Chondrocyte (in vitro differentiated cells): ENCODE results near the gene KRTAP10-7. TPM values are rescaled to one million over a fixed set of nuclear protein-coding genes. Genes with fewer than 3 reads are reported as not detected.
"Not testable (repeated sequence)": the region's sequence is repeated elsewhere in the genome, so short reads cannot be mapped to it uniquely, and the experiment has no call there.

Experiments used
- DNase-seq: peaks from one replicate; pipeline ENCODE4 v3.0.0; 2021; ENCODE audit warnings: mixed read lengths, low spot score
- H3K27ac Mint-ChIP-seq: one replicate; pipeline ENCODE4 v1.8.0; 2021; ENCODE audit warnings: mild to moderate bottlenecking, moderate library complexity, mixed read lengths; ENCODE audit not compliant: unreplicated experiment
- H3K27me3 Mint-ChIP-seq: 2 replicates; pipeline ENCODE4 v1.8.0; 2021; ENCODE audit warnings: low read depth, mixed read lengths
- H3K36me3 Mint-ChIP-seq: 2 replicates; pipeline ENCODE4 v1.8.0; 2021; ENCODE audit warnings: low read depth, mixed read lengths
- H3K4me1 Mint-ChIP-seq: 2 replicates; pipeline ENCODE4 v1.8.0; 2021; ENCODE audit warnings: low read depth, mild to moderate bottlenecking, mixed read lengths
- H3K4me3 Mint-ChIP-seq: one replicate; pipeline ENCODE4 v1.8.0; 2021; ENCODE audit warnings: mild to moderate bottlenecking, moderate library complexity, mixed read lengths; ENCODE audit not compliant: unreplicated experiment
- H3K9me3 Mint-ChIP-seq: 2 replicates; pipeline ENCODE4 v1.8.0; 2021; ENCODE audit warnings: low read depth, mixed read lengths
- total RNA-seq: library from RNA; stranded (reverse); gene quantifications from 3 replicates; pipeline ENCODE4 v1.2.1, GENCODE V29; 2021
- TF ChIP-seq, protein P1 (sequence below): fragments of 200-600 bp; sonication (generic); IDR thresholded peaks from 2 replicates; pipeline ENCODE4 v1.5.0; 2021; ENCODE audit warnings: antibody characterized with exemption, mild to moderate bottlenecking, moderate library complexity

The KRTAP10-7 gene
- total RNA-seq, 1 donor from 2014 or later = not detected

DNA sequence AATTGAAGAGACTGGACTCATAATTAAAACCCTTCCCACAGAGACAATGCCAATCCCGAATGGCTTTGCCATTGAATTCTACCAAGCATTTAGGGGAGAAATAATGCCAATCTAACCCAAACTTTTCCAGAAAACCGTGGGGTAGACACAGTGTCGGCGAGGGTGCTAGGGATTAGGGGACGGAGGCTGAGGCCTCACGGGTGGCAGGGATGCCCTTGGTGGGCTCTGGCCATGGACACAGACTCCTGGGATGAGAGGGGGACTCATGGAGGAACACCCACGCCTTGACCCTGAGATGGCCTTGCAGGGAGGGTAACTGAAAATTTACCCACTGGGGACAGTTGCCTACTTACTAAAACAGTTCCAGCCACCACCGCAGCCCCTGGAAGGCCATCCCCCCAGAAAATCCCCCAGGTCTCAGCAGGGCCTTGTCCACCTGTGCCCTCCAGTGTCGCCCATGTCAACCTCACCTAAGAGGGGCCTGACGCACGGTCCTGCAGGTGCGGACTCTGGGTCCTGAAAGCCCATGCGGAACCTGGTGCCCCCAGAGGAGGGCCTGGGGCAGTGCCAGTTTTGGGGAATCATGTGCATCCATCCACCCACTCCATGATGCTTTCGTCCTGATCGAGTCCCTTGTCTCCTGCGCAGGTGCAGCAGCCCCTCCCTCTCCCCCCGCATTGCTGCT is 21.9 kb upstream of the KRTAP10-7 start:
- no peak overlapping the region for H3K27ac Mint-ChIP-seq
- H3K4me1 Mint-ChIP-seq = peaks cover 8% of the 10 kb centered on the region
- H3K27me3 Mint-ChIP-seq = peaks cover 29% of the 10 kb centered on the region
- TF ChIP-seq, protein P1, sequence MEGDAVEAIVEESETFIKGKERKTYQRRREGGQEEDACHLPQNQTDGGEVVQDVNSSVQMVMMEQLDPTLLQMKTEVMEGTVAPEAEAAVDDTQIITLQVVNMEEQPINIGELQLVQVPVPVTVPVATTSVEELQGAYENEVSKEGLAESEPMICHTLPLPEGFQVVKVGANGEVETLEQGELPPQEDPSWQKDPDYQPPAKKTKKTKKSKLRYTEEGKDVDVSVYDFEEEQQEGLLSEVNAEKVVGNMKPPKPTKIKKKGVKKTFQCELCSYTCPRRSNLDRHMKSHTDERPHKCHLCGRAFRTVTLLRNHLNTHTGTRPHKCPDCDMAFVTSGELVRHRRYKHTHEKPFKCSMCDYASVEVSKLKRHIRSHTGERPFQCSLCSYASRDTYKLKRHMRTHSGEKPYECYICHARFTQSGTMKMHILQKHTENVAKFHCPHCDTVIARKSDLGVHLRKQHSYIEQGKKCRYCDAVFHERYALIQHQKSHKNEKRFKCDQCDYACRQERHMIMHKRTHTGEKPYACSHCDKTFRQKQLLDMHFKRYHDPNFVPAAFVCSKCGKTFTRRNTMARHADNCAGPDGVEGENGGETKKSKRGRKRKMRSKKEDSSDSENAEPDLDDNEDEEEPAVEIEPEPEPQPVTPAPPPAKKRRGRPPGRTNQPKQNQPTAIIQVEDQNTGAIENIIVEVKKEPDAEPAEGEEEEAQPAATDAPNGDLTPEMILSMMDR = no peak
- H3K36me3 Mint-ChIP-seq = peaks cover 9% of the 10 kb centered on the region
- peaks cover 25% of the 10 kb centered on the region for H3K9me3 Mint-ChIP-seq
- no peak for DNase-seq
- no peak overlapping the region for H3K4me3 Mint-ChIP-seq

GRCh38 chr21:44579056-44579832 is 21.2 kb upstream of the KRTAP10-7 start:
- Mint-ChIP-seq H3K4me1 (peaks cover 9% of the 10 kb centered on the region), H3K9me3 (peaks cover 25% of the 10 kb centered on the region)

GRCh38 chr21:44579833-44580144 is 20.6 kb upstream of the KRTAP10-7 start:
- H3K9me3 Mint-ChIP-seq = peaks cover 25% of the 10 kb centered on the region
- TF ChIP-seq, protein P1 = no peak
- no peak overlapping the region for H3K4me3 Mint-ChIP-seq
- peaks cover 9% of the 10 kb centered on the region for H3K36me3 Mint-ChIP-seq
- H3K27ac Mint-ChIP-seq = no peak overlapping the region
- peaks cover 31% of the 10 kb centered on the region for H3K27me3 Mint-ChIP-seq
- peaks cover 9% of the 10 kb centered on the region for H3K4me1 Mint-ChIP-seq
- DNase-seq = no peak

More at GRCh38 chr21:44579056-44579832, 21.2 kb upstream of the KRTAP10-7 start:
- no peak overlapping the region for H3K4me3 Mint-ChIP-seq
- H3K27ac Mint-ChIP-seq = no peak overlapping the region
- peaks cover 9% of the 10 kb centered on the region for H3K36me3 Mint-ChIP-seq
- TF ChIP-seq, protein P1 = no peak
- DNase-seq = no peak
- peaks cover 33% of the 10 kb centered on the region for H3K27me3 Mint-ChIP-seq

- H3K27ac Mint-ChIP-seq, H3K4me3 Mint-ChIP-seq, DNase-seq, H3K4me1 Mint-ChIP-seq, H3K36me3 Mint-ChIP-seq: not testable (repeated sequence)
- Mint-ChIP-seq H3K27me3 (peaks cover 34% of the 10 kb centered on the region), H3K9me3 (peaks cover 25% of the 10 kb centered on the region)
Measured at GRCh38 chr21:44580231-44580821, 20.1 kb upstream of the KRTAP10-7 start, which contains the start of gene KRTAP10-5. KRTAP10-5 (minus strand) TSS chr21:44580604; CDS start chr21:44580578, 26 bp downstream.

DNA sequence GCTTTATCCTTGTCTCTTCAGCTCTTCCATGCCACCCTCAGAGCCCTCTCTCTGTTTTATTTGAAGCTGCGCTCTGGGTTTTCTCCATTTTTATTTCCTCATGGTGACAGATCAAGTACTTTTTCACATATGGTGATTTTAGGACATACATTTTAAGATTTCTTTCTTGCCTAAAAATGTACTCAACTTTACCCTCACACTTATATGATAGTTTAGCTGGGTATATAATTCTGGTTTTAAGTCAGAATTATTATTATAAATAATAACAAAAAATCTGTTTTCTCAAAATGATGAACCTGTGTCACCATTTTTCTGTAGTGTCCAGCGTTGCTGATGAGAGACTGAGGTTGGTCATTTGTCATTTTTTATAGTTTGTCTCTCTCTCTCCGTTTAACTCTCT is 19.2 kb upstream of the KRTAP10-7 start:
- TF ChIP-seq, protein P1 = no peak
- H3K36me3 Mint-ChIP-seq = peaks cover 9% of the 10 kb centered on the region
- peaks cover 38% of the 10 kb centered on the region for H3K27me3 Mint-ChIP-seq
- no peak overlapping the region for H3K27ac Mint-ChIP-seq
- H3K9me3 Mint-ChIP-seq = peaks cover 28% of the 10 kb centered on the region
- no peak overlapping the region for H3K4me3 Mint-ChIP-seq
- DNase-seq = no peak
- peaks cover 9% of the 10 kb centered on the region for H3K4me1 Mint-ChIP-seq
